Mesothelial cell of epicardium (in vitro differentiated cells): Measurements from ENCODE around the gene SLC3A2. TPM values are rescaled to one million over a fixed set of nuclear protein-coding genes. Genes with fewer than 3 reads are reported as not detected.
A peak's percentile ranks its signal among the peaks of the same experiment; 100 is the strongest.

ENCODE experiments used
- DNase-seq, 2 experiments: peaks; one replicate each; pipeline ENCODE4 v3.0.0; 2021; ENCODE audit warnings: low spot score in 2 of 2; ENCODE audit not compliant: unreplicated experiment in 2 of 2
- H3K27ac Mint-ChIP-seq: 2 replicates; pipeline ENCODE4 v1.8.0; 2021; ENCODE audit warnings: mixed read lengths
- H3K27me3 Mint-ChIP-seq: 2 replicates; pipeline ENCODE4 v1.8.0; 2021; ENCODE audit warnings: low read depth, mixed read lengths
- H3K36me3 Mint-ChIP-seq: 2 replicates; pipeline ENCODE4 v1.8.0; 2021; ENCODE audit warnings: mixed read lengths
- H3K4me1 Mint-ChIP-seq: 2 replicates; pipeline ENCODE4 v1.8.0; 2021; ENCODE audit warnings: mixed read lengths
- H3K4me3 Mint-ChIP-seq: 2 replicates; pipeline ENCODE4 v1.8.0; 2021; ENCODE audit warnings: mild to moderate bottlenecking, moderate library complexity, mixed read lengths
- H3K9me3 Mint-ChIP-seq: 2 replicates; pipeline ENCODE4 v1.8.0; 2021; ENCODE audit warnings: mixed read lengths
- total RNA-seq: library from RNA; stranded (reverse); gene quantifications from 3 replicates; pipeline ENCODE4 v1.2.1, GENCODE V29; 2021
- TF ChIP-seq, protein P1 (sequence below): fragments of 200-600 bp; sonication (generic); IDR thresholded peaks from one replicate; pipeline ENCODE4 v1.5.0; 2021; ENCODE audit warnings: antibody characterized with exemption; ENCODE audit not compliant: unreplicated experiment

SLC3A2 gene
- total RNA-seq, 1 donor from 2014 or later, result 208 TPM

DNA sequence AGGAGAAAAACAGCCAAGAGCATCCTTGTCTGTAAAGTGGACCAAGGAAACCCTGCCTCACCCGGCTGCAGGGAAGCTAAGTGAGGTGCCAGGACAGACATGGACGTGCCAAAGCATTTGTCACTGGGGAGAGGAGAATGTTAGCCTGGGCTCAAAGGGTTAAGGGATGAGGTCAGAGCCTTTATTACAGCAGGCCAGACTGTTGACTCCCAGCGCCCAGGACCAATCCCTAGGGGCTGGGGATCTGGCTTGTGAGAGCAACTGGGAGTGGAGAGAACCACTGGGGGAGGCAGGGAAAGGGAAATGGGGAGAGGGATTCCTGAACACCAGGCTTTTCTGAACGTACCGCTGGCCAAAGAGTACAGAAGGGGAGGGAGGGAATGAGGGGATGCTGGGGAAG is 37.8 kb downstream of the SLC3A2 start:
- TF ChIP-seq, protein P1, sequence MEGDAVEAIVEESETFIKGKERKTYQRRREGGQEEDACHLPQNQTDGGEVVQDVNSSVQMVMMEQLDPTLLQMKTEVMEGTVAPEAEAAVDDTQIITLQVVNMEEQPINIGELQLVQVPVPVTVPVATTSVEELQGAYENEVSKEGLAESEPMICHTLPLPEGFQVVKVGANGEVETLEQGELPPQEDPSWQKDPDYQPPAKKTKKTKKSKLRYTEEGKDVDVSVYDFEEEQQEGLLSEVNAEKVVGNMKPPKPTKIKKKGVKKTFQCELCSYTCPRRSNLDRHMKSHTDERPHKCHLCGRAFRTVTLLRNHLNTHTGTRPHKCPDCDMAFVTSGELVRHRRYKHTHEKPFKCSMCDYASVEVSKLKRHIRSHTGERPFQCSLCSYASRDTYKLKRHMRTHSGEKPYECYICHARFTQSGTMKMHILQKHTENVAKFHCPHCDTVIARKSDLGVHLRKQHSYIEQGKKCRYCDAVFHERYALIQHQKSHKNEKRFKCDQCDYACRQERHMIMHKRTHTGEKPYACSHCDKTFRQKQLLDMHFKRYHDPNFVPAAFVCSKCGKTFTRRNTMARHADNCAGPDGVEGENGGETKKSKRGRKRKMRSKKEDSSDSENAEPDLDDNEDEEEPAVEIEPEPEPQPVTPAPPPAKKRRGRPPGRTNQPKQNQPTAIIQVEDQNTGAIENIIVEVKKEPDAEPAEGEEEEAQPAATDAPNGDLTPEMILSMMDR, result no peak
- Mint-ChIP-seq H3K36me3 (no peaks in the 10 kb centered on the region), H3K4me3 (no peak overlapping the region), H3K9me3 (no peaks in the 10 kb centered on the region), H3K27ac (no peak overlapping the region), H3K4me1 (peaks cover 25% of the 10 kb centered on the region), H3K27me3 (peaks cover 17% of the 10 kb centered on the region)
- DNase-seq, result no peak

DNA sequence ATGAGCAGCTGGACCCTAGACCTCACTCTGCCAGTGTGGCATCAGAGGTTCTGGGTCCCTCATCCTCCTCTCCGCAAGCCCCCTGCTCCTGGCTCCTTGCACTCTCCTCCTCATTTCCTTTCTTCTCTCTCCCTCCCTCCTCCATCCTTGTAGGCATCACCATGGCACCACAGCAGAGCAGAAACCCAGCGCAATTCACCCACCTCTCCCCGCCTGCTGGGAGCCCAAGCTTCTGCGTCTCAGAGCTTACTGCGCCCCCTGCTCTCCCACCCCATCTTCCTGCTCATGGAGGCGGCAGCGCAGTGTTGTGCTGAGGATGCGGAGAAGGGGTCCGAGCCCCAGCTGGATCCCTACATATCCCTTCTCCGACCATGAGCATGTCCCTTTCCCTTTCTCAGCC is 38.8 kb downstream of the SLC3A2 start:
- peaks cover 25% of the 10 kb centered on the region for H3K27me3 Mint-ChIP-seq

DNA sequence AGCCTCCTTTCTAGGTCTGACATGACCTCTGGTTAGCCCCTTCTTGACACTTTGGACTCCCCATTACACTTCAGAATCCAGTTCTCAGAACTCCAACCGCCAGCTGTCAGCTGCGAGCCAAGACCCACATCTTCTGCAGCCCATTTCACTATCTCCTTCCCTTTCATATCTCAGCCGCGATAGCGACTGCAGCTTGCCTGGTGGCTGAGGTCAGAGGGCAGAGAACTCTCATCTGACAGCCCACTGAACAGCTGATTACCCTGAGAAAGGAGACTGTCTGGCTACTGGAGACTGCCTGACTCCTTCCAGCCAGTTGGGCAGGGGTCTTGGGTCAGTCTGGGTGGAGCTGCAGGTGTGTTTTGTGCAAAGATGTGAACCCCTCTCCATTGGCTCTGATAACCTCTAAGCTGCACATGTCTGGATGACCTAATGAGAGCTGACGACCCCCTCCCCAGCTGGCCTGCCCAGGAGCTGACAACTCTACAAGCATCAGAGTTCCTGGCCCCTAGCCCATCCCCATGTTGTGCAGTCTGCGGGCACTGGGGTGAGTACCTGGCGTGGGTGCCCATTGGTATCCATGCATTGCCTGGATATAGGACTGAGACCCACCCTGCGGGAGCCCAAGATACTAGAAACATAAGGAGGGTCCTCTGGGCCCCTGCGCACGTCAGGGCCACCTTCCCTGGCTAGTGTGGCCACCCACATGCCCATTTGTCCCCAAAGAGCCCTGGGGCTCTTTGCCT is 39.4 kb downstream of the SLC3A2 start:
- H3K27me3 Mint-ChIP-seq, result peaks cover 30% of the 10 kb centered on the region
- peaks cover 29% of the 10 kb centered on the region for H3K4me1 Mint-ChIP-seq
- H3K4me3 Mint-ChIP-seq, result no peak overlapping the region
- H3K27ac Mint-ChIP-seq, result no peak overlapping the region
- no peak for DNase-seq
- TF ChIP-seq, protein P1, result no peak
- no peaks in the 10 kb centered on the region for H3K9me3 Mint-ChIP-seq
- no peaks in the 10 kb centered on the region for H3K36me3 Mint-ChIP-seq

More for the DNA sequence above, 38.8 kb downstream of the SLC3A2 start:
- H3K4me3 Mint-ChIP-seq, result no peak overlapping the region
- TF ChIP-seq, protein P1, result no peak
- H3K36me3 Mint-ChIP-seq, result no peaks in the 10 kb centered on the region
- no peaks in the 10 kb centered on the region for H3K9me3 Mint-ChIP-seq
- peaks cover 29% of the 10 kb centered on the region for H3K4me1 Mint-ChIP-seq
- no peak overlapping the region for H3K27ac Mint-ChIP-seq
- no peak for DNase-seq

DNA sequence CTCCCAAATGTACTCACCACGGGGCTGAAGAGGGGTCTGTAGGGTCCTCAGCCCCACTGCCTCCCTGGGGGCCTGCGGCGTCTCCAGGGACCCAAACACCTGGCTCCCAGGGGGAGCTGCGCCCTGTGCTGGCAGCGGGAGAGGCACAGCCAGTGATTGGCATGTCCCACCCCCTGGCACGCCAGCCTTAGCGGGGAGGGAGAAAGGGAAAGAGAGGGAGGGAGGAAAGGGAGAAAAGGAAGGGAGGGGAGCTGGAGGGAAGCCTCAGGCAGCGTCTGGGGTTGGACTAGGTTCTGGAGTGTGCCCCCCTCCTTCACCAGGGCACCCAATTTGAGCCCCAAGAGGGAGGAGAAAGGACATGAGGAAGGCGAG is 40.5 kb downstream of the SLC3A2 start, which contains the start of gene CHRM1:
Gene CHRM1, minus strand, starts transcription at position 163 of the 372 bp plus-strand sequence. CDS start 10,263 bp downstream, outside the sequence.
- H3K4me3 Mint-ChIP-seq, result peak within 1 kb of the TSS; percentile 53
- DNase-seq, result no peak
- TF ChIP-seq, protein P1, result no peak
- no peaks in the 10 kb centered on the region for H3K9me3 Mint-ChIP-seq
- H3K27me3 Mint-ChIP-seq, result peaks cover 41% of the 10 kb centered on the region
- H3K27ac Mint-ChIP-seq, result peak within 1 kb of the TSS; percentile 54
- H3K36me3 Mint-ChIP-seq, result no peaks in the 10 kb centered on the region
- peaks cover 38% of the 10 kb centered on the region for H3K4me1 Mint-ChIP-seq

DNA sequence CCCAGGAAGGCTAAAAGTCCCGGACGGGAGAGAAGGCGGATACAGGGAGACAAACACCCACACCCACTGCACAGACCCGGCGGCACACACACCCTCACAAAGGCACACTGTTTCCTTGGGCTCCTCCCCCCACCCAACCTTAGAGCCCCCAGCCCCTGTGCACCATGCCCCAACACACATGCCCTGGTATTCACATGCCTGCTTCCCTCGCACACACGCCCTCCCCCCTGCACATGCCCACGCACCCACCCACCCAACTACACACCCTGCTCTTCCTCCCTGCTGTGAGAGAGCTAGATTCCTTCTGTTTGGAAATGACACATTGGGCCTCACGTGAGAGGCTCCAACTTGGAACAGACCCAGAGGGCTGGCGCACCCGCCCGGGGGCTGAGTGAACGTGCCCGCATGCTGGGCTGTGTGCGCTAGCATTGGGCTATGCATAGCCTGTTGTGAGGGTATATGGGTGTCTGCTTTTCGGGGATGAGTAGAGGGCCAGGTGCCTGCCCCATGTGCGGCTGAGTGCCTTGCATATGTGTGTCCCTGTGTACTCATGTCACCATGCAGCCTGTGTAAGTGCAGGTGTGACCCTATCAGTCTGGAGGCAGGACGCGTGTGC is 41.0 kb downstream of the SLC3A2 start:
- peak in 1 of 2 experiments; percentile 67 for DNase-seq
- Mint-ChIP-seq H3K27ac (no peak overlapping the region), H3K4me3 (peak overlapping the region; percentile 26), H3K27me3 (peaks cover 46% of the 10 kb centered on the region), H3K9me3 (no peaks in the 10 kb centered on the region), H3K36me3 (no peaks in the 10 kb centered on the region), H3K4me1 (peaks cover 42% of the 10 kb centered on the region)
- TF ChIP-seq, protein P1, result no peak
